Neutrophil (primary cell): ENCODE measurements around the gene TYW1.
"Not testable (repeated sequence)": the region's sequence is repeated elsewhere in the genome, so short reads cannot be mapped to it uniquely, and the experiment has no call there.

Source experiments
- H3K27ac ChIP-seq: fragments of 200-600 bp; sonication (generic); 2 replicates; pipeline ENCODE4 v1.5.1; 2016; ENCODE audit warnings: mild to moderate bottlenecking, moderate library complexity
- H3K27me3 ChIP-seq: fragments of 200-600 bp; sonication (generic); 2 replicates; pipeline ENCODE4 v1.6.0; 2016; ENCODE audit warnings: mild to moderate bottlenecking
- H3K36me3 ChIP-seq: fragments of 200-600 bp; sonication (generic); 2 replicates; pipeline ENCODE4 v1.5.1; 2017
- H3K4me1 ChIP-seq, 2 experiments: fragments of 200-600 bp in 1 of 2; sonication (generic) in 1 of 2; 1 replicate in 1 of 2; 2 replicates in 1 of 2; pipeline versions ENCODE4 v1.5.1 to v1.6.1; 2013 to 2016; ENCODE audit warnings: low read depth in 1 of 2, low read length in 1 of 2, mild to moderate bottlenecking in 1 of 2, moderate library complexity in 1 of 2; ENCODE audit not compliant: control insufficient read depth in 1 of 2, insufficient read depth in 1 of 2
- H3K4me3 ChIP-seq, 2 experiments: fragments of 200-600 bp in 1 of 2; sonication (generic) in 1 of 2; 1 replicate in 1 of 2; 2 replicates in 1 of 2; pipeline ENCODE4 v1.5.1; 2013 to 2016; ENCODE audit warnings: low read depth in 1 of 2, low read length in 1 of 2, mild to moderate bottlenecking in 1 of 2, moderate library complexity in 1 of 2
- H3K9me3 ChIP-seq: fragments of 200-600 bp; sonication (generic); 2 replicates; pipeline ENCODE4 v1.5.1; 2016
- TF ChIP-seq, protein P1 (sequence below): fragments of 200-600 bp; sonication (generic); IDR thresholded peaks from 2 replicates; pipeline ENCODE4 v1.5.1; 2016; ENCODE audit warnings: antibody characterized with exemption

Gene TYW1

DNA sequence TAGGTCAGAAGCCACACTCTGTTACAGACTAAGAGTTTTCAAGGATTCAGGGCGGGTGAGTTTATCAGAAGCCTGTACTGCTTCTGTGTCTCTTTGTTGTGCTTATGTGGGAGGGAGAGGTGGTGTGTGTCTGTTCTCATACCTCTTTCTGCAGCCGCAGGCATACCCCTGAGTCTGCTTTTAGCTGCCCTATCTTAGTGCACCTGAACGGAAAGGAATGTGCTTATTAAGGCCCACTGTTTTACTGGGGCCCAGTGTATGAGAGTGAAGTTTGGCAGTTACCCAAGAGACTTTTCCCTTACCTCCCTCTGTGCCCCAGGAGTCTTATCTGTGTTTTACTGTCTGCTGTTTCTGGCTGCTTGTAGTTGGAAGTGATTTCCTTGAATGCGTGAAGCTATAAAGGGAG, 104.3 kb downstream of the TYW1 start:
- peaks cover 13% of the 10 kb centered on the region in 2 experiments for H3K4me1 ChIP-seq
- H3K27me3 ChIP-seq: no peaks in the 10 kb centered on the region
- H3K4me3 ChIP-seq: no peak overlapping the region
- TF ChIP-seq, protein P1, sequence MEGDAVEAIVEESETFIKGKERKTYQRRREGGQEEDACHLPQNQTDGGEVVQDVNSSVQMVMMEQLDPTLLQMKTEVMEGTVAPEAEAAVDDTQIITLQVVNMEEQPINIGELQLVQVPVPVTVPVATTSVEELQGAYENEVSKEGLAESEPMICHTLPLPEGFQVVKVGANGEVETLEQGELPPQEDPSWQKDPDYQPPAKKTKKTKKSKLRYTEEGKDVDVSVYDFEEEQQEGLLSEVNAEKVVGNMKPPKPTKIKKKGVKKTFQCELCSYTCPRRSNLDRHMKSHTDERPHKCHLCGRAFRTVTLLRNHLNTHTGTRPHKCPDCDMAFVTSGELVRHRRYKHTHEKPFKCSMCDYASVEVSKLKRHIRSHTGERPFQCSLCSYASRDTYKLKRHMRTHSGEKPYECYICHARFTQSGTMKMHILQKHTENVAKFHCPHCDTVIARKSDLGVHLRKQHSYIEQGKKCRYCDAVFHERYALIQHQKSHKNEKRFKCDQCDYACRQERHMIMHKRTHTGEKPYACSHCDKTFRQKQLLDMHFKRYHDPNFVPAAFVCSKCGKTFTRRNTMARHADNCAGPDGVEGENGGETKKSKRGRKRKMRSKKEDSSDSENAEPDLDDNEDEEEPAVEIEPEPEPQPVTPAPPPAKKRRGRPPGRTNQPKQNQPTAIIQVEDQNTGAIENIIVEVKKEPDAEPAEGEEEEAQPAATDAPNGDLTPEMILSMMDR: no peak
- no peaks in the 10 kb centered on the region for H3K9me3 ChIP-seq
- H3K36me3 ChIP-seq: no peaks in the 10 kb centered on the region
- H3K27ac ChIP-seq: no peak overlapping the region

DNA sequence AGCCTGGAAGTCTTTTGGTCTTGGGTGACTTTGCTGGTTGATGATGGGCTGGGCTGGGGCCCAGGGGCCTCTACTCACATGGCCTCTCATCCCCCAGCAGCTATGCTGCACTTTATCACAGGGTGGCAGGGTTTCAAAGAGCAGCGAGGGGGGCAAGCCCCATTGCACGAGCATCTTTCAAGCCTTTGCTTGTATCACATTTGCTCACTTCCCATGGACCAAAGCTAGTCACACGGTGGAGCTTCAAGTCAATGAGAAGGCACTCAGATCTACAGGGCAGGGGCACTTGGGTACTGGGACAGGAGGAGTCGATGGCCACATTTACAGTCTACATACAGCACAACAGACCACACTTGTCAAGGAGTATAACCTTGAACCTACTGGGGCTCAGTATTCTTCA, 108.3 kb downstream of the TYW1 start:
- H3K36me3 ChIP-seq, H3K4me3 ChIP-seq, H3K27me3 ChIP-seq, H3K9me3 ChIP-seq: not testable (repeated sequence)
- H3K4me1 ChIP-seq: peaks cover 31 to 34% of the 10 kb centered on the region in 2 experiments
- H3K27ac ChIP-seq: peak overlapping the region; percentile 92

DNA sequence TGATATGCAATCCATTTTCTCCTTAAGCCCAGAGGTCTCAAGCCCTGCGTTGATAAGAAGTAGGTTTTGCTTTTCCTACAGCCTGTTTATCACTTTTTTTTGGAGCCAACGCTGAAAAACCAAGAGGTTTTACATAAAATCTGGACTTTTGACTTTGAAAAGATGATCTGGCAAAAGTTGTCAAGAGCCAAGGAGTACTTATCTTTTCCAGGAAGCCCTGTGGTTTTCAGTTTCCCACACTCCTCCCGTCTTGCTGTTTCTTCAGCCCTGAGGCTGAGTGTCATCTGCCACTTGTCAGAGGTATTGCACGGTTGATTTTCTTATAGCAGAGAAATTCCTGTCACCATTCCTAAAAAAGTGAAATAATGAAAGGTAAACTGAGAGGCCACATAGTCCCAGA, 108.7 kb downstream of the TYW1 start:
- H3K27ac ChIP-seq: peak overlapping the region; percentile 92
- no peaks in the 10 kb centered on the region for H3K36me3 ChIP-seq
- TF ChIP-seq, protein P1: no peak
- H3K4me1 ChIP-seq: peaks cover 31 to 34% of the 10 kb centered on the region in 2 experiments
- H3K4me3 ChIP-seq: peak overlapping the region in 1 of 2 experiments; percentile 21
- no peaks in the 10 kb centered on the region for H3K9me3 ChIP-seq
- no peaks in the 10 kb centered on the region for H3K27me3 ChIP-seq

DNA sequence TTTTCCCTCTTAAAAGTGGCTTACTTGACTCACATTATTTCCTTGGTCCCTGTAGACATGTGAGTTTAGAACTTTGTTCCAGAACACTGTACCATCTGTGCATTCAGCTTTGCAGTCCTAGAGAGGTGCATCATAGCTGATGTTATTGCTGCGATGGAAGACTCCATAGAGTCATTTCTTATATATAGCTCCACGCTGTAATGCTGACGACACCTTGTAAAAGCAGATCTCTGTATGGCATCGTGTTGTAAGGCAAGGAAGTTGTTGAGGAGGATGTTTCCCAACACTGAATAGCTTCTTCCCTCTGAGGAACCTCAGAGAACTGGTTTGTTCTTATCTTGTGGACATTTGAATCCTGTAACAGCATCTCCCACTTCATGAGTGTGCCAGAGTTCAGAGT, 109.6 kb downstream of the TYW1 start:
- not testable (repeated sequence) for H3K36me3 ChIP-seq

DNA sequence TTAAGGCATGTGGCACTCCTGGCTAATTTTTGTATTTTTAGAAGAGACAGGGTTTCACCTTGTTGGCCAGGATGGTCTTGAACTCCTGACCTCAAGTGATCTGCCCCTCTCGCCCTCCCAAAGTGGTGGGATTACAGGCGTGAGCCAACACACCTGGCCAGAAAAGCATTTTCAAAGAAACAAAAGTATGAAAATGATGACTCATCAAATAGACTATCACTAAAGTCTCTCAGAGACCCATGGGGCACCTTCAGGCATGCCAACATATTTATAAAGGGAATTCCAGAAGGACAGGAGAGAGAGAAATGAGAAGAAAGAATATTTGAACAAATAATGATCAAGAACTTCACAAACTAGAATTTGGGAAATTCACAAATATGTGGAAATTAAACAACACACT, 114.7 kb downstream of the TYW1 start:
- peaks cover 15 to 18% of the 10 kb centered on the region in 2 experiments for H3K4me1 ChIP-seq
- not testable (repeated sequence) for H3K36me3 ChIP-seq, H3K9me3 ChIP-seq, H3K27ac ChIP-seq, H3K4me3 ChIP-seq, H3K27me3 ChIP-seq

More for the DNA sequence above, 109.6 kb downstream of the TYW1 start:
- Histone ChIP-seq H3K4me1 (peaks cover 31 to 34% of the 10 kb centered on the region in 2 experiments), H3K4me3 (peak overlapping the region; percentile 5 to 29), H3K27ac (peak overlapping the region; percentile 92)
- H3K9me3 ChIP-seq, H3K27me3 ChIP-seq: not testable (repeated sequence)

DNA sequence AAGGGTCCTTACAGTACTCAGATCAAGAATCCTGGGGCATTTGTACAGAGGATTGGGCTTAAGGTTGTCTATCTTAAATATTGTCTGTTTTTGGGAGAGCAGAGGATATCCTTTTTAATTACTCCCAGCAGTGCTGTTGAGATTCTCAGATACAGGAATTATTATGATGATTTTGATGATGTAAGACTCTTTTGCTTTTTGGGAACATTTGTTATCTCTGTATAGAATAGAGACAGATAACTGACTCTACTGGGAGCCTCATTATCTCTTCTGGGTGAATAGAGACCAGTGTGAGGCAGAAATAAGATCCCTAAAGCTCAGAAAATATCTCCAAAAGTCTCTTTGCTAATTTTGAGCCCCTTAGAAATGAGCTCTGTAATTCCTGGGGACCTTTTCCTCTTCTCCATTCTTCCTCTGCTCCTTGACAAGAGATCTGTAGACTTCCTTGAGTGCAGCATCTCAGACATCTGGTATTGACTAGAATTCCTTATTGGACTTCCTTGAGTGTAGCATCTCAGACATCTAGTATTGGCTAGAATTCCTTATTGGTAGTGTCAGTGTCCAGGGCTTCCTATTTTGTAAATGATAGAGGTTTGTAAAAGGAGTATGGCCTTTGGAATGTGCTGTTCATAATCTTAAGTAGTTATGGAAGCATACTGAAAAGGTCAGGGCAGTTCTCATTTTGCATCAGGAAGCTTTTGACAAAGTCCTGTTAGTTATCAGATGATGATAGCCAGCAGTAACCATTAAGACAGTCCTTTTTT, 118.0 kb downstream of the TYW1 start:
- not testable (repeated sequence) for H3K4me3 ChIP-seq, H3K9me3 ChIP-seq, H3K4me1 ChIP-seq, H3K36me3 ChIP-seq, H3K27me3 ChIP-seq, H3K27ac ChIP-seq

DNA sequence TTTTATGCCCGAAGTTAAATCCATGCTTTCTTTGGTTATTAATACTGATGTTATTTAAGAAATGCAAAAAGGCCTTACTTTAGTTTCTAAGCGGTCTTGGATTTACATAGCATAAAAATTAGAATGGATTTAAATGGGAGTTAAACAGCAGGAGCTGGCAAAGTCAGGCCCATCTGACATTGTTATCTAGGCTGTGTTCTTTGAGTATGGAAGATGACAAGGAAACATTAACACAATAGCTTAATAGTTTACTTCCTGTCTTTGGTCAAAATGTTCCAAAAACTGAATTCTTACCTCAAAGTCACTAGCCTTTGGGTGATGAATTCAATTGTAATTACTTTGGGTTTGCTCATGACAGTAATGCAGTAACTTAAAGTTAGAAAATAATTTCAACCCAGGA, 123.9 kb downstream of the TYW1 start:
- not testable (repeated sequence) for H3K27me3 ChIP-seq, H3K27ac ChIP-seq, H3K36me3 ChIP-seq, H3K4me1 ChIP-seq, H3K4me3 ChIP-seq, H3K9me3 ChIP-seq

DNA sequence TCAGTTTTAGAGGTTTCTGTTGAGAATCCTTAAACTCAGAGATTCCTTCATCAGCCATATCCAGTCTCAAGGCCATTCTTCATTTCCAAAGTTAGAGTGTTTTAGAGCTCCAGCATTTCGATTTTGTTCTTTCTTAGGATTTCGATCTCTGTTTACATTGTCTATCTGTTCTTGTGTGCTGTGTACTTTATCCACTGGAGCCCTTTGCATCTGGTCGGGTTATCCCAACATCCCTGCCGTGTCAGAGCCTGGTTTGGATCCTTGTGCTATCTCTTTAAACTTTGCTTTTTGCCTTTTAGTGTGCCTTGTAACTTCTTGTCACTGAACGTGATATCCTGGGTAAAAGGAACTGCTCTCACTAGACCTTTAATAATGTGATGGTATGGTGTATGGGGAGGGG, 131.6 kb downstream of the TYW1 start:
- peak overlapping the region; percentile 95 for H3K27ac ChIP-seq
- H3K27me3 ChIP-seq, H3K36me3 ChIP-seq, H3K9me3 ChIP-seq: not testable (repeated sequence)
- peak overlapping the region; percentile 41 to 42 for H3K4me3 ChIP-seq
- peaks cover 30% of the 10 kb centered on the region in 2 experiments for H3K4me1 ChIP-seq

DNA sequence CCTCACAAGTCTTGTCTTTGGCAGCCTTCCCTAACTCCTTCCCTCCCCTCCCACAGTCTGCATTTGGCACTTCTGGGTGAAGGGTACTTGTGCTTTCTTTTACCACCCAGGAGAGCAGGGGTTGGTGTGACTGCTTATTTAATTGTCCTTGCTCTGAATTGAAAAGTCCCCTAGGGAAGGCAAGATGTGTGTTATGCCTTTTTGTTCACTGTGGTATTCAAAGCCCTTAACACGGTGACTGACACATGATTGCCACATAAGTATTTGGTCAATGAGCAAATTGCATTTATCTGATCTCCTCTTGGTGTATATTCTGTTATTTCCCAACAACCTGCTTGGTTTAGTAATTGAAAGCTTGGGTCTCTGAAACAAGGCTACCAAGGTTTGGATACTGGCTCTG, 134.1 kb downstream of the TYW1 start:
- not testable (repeated sequence) for H3K9me3 ChIP-seq, H3K4me3 ChIP-seq, H3K27me3 ChIP-seq, H3K36me3 ChIP-seq
- Histone ChIP-seq H3K4me1 (peaks cover 30% of the 10 kb centered on the region in 2 experiments), H3K27ac (peak overlapping the region; percentile 95)

DNA sequence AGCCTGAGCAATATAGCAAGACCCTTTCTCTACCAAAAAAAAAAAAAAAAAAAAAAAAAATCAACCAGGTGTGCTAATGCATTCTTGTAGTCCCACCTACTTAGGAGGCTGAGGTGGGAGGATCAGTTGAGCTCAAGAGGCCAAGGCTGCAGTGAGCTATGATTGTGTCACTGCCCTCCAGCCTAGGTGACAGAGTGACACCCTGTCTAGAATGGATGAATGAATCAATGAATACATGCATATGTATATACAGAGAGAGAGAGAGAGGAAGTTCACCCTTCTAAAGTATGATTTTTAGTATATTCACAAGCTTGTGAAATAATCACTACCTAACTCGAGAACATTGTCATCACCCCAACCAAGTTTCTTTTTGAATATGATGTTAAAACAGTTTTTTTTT, 138.3 kb downstream of the TYW1 start:
- H3K9me3 ChIP-seq, H3K27ac ChIP-seq, H3K4me3 ChIP-seq, H3K36me3 ChIP-seq, H3K27me3 ChIP-seq: not testable (repeated sequence)
- peaks cover 9 to 10% of the 10 kb centered on the region in 2 experiments for H3K4me1 ChIP-seq

DNA sequence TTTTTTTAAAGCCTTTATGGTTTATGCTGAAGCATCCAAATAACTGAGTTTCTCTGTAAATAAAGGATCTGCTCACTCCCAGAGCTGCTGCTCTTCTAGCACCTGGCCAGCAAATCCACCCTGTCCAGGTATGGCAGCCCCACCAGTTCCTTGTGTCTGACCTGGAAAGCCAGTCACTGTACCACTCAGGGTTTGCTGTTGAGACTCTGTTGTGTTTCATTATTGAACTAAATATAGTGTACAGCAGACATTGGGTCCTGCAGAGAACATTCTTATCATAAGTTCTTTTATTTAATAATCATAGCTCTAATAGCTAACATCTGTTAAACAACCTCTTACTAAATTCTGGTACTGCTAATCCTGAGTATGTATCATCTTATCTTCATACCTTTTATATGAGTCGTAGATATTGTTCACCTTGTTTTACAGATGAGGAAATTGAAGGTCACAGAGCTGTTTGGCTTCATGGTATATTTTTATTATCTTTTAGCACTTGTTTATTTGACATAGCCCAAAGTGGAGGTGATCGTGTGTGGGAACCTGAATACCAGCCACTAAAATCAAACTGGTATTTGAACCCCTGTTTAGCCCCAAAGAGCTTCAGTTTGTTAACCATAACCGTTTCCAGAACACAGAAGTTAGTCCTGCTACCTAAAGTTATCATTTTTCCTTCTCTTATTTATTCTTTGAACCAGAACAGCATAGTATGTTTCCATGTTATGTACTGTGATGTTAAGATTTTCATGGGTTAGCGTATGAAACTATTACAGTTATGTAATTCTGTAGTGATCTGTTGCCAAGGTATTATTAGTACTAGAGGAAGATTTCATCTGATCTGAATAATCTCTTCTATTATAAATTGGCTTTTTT, 139.2 kb downstream of the TYW1 start:
- not testable (repeated sequence) for H3K27ac ChIP-seq

More for the DNA sequence above, 139.2 kb downstream of the TYW1 start:
- not testable (repeated sequence) for H3K4me1 ChIP-seq, H3K4me3 ChIP-seq, H3K36me3 ChIP-seq, H3K27me3 ChIP-seq, H3K9me3 ChIP-seq
